ENCODE measurements around the gene SDR9C7.
"Not testable (repeated sequence)": the region's sequence is repeated elsewhere in the genome, so short reads cannot be mapped to it uniquely, and the experiment has no call there.

- TF ChIP-seq ELK4 (IDR thresholded peaks at IDR 0.05; ENCODE audit: borderline replicate concordance, low read depth, low read length); GFI1B (tag by site-specific recombination; IDR thresholded peaks at IDR 0.05); CTCF (tag by site-specific recombination; IDR thresholded peaks at IDR 0.05); PRDM4 (tag by site-specific recombination; IDR thresholded peaks at IDR 0.05); ZBTB1 (tag by site-specific recombination; IDR thresholded peaks at IDR 0.05); ZNF548 (tag by site-specific recombination; IDR thresholded peaks at IDR 0.05); ZBTB44 (tag by site-specific recombination; IDR thresholded peaks at IDR 0.05); PBX3 (CRISPR knock-in tag; IDR thresholded peaks at IDR 0.05); YY1 (tag by site-specific recombination; IDR thresholded peaks at IDR 0.05); PRDM2 (tag by site-specific recombination; IDR thresholded peaks at IDR 0.05; ENCODE audit: borderline replicate concordance); ZNF274 (IDR thresholded peaks at IDR 0.05; ENCODE audit: low read length); ZNF274 (tag by site-specific recombination; IDR thresholded peaks at IDR 0.05; ENCODE audit: borderline replicate concordance): not testable (repeated sequence)
Measured at GRCh38 chr12:56965997-56966642, 31.9 kb upstream of the SDR9C7 start.
